HT1080 (cell line): ENCODE data around the gene CTBP1. TPM values are rescaled to one million over a fixed set of nuclear protein-coding genes. Genes with fewer than 3 reads are reported as not detected.
"Not testable (repeated sequence)": the region's sequence is repeated elsewhere in the genome, so short reads cannot be mapped to it uniquely, and the experiment has no call there.

Experiments used
- DNase-seq: peaks from one replicate; pipeline ENCODE4 v3.0.0-alpha.2; 2015; ENCODE audit warnings: low read depth
- total RNA-seq: library from RNA; depleted of rRNA; stranded (reverse); fragments of >200 nt; shearing (Covaris generic); gene quantifications from 2 replicates; pipeline ENCODE4 v1.2.3, GENCODE V29; 2014

The CTBP1 gene
- total RNA-seq, 1 experiment from 2014 or later: 256 TPM

- DNase-seq: no peak
Observed at GRCh38 chr4:1239141-1239949, 9.6 kb downstream of the CTBP1 start.

- no peak for DNase-seq
Observed at GRCh38 chr4:1238676-1239000, 10.3 kb downstream of the CTBP1 start.

GRCh38 chr4:1237981-1238675 is 10.8 kb downstream of the CTBP1 start:
- DNase-seq: no peak

- DNase-seq: not testable (repeated sequence)
Observed at GRCh38 chr4:1237261-1237660, 11.7 kb downstream of the CTBP1 start.

- DNase-seq: not testable (repeated sequence)
Observed at GRCh38 chr4:1236836-1237235, 12.1 kb downstream of the CTBP1 start.

- no peak for DNase-seq
Observed at GRCh38 chr4:1236103-1236641, 12.8 kb downstream of the CTBP1 start.

- no peak for DNase-seq
Observed at GRCh38 chr4:1235381-1236102, 13.4 kb downstream of the CTBP1 start.

- no peak for DNase-seq
Observed at GRCh38 chr4:1234811-1235292, 14.1 kb downstream of the CTBP1 start.

- DNase-seq: no peak
Observed at GRCh38 chr4:1234309-1234695, 14.6 kb downstream of the CTBP1 start.

- DNase-seq: no peak
Observed at GRCh38 chr4:1233641-1234308, 15.2 kb downstream of the CTBP1 start.

- no peak for DNase-seq
Observed at GRCh38 chr4:1232661-1233621, 16.0 kb downstream of the CTBP1 start.

- DNase-seq: no peak
Observed at GRCh38 chr4:1231637-1232360, 17.1 kb downstream of the CTBP1 start.

GRCh38 chr4:1230971-1231636 is 17.8 kb downstream of the CTBP1 start:
- DNase-seq: no peak

GRCh38 chr4:1230316-1230715 is 18.6 kb downstream of the CTBP1 start:
- no peak for DNase-seq

GRCh38 chr4:1229117-1229849 is 19.6 kb downstream of the CTBP1 start:
- no peak for DNase-seq

GRCh38 chr4:1227816-1228215 is 21.1 kb downstream of the CTBP1 start:
- DNase-seq: no peak

- DNase-seq: no peak
Observed at GRCh38 chr4:1226598-1226997, 22.3 kb downstream of the CTBP1 start.

GRCh38 chr4:1226144-1226481 is 22.8 kb downstream of the CTBP1 start:
- no peak for DNase-seq
